HG03342 (cell line): ENCODE data around the gene RIPOR2.
A peak's percentile ranks its signal among the peaks of the same experiment; 100 is the strongest.
"Not testable (repeated sequence)": the region's sequence is repeated elsewhere in the genome, so short reads cannot be mapped to it uniquely, and the experiment has no call there.

ENCODE experiments used
- ATAC-seq: cut with Tn5 transposase; IDR thresholded peaks from one replicate; pipeline ENCODE4 v1.9.1; 2021; ENCODE audit warnings: mild to moderate bottlenecking, moderate library complexity; ENCODE audit not compliant: unreplicated experiment

RIPOR2 gene

DNA sequence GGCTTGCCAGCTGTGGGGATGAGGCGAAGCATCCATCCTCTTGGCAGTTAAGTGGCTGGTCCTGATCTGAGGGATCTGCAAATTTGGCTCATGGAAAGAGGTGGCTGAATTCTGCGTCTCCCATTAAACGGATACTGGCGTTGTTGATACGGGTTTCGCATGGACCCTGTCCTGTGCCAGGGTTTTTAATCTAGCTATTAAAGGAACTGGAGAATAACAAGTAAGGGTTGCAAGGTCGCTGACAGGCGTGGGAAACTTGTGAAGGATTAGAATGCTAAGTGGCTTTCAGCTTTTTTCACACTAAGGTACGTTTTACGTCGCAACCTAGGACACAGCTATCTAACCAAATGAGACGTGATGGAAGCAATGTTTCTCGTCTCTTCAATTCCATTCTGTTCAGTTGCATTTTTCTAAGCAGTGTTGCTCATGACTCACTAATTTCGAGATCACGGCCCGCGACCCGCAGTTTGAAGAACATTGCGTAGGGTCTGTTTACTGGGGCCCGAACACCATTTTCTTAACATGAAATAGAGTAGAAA is 160.2 kb downstream of the RIPOR2 start:
- peak; percentile 2 for ATAC-seq

DNA sequence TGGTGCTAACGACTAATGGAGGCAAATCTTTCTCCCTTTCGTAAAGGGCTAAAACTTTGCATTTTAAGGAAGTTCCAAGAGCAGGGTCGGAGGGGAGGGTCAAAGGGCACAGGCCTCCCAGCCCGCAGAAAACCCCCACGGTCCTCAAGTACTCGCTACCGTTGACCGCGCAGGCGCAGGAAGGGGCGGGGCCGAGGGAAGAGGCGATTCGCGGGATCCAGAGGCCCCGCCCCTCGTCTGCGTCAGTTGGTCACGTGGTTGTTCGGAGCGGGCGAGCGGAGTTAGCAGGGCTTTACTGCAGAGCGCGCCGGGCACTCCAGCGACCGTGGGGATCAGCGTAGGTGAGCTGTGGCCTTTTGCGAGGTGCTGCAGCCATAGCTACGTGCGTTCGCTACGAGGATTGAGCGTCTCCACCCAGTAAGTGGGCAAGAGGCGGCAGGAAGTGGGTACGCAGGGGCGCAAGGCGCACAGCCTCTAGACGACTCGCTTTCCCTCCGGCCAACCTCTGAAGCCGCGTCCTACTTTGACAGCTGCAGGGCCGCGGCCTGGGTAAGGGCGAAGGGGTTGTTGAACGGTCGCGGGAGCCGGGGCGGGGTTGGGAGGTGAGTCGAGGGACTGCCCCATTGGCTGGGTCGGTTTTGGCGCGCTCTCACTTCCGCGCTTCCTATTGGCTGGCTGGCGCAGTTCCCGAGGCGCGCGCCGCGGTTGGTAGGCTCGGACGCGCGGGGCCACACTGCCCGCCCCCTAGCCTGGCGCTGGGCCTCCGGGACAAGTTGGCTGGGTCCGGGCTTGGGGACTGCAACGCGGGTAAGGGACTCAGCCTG is 160.9 kb downstream of the RIPOR2 start, which contains the start of gene GMNN:
Gene GMNN (plus strand): TSS at position 242 of the 824 bp plus-strand sequence. CDS start 2,310 bp downstream, outside the sequence.
- ATAC-seq: peak; percentile 91

DNA sequence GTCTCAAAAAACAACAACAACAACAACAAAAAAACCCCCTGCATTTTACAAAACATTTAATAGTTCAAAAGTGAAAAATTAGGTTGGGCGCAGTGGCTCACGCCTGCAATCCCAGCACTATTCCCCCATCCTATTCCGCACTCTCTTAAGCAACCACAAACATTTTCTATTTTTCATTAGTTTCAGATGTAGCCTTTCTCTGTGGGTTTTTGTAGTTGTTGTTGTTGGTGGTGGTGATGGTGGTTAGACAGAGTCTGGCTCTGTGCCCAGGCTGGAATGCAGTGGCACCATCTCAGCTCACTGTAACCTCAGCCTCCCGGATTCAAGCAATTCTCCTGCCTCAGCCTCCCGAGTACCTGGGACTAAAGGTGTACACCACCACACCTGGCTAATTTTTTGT is 167.4 kb downstream of the RIPOR2 start:
- no peak for ATAC-seq

DNA sequence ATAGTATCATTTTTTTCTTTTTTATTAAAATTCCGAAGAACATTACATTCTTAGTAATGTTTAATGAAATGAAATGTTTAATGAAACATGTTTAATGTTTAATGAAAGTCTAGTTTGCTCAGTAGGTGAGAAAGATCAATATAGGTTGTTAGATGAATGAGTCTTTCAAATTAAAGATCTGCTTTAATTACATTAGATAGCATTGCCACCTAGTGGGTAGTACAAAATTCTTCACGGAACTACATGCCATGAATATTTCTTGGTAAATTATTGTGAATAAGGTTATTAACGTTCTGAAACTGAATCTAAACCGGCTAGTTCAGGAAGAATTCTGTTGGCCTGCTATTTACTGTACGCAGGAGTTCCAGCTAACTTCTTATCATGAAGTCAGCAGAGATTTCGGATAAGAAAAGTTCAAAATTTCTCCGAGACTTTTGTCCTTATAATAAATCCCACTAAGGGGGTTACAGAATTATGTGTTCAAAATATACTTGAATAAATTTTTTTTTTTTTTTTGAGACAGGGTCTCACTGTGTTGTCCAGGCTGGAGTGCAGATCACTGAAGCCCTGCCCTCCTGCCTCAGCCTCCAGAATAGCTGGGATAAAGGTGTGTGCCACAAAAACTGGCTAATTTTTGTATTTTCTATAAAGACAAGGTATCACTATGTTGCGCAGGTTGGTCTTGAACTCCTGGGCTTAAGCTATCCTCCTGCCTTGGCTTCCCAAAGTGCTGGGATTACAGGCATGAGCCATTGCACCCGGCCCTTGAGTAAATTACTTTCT is 168.9 kb downstream of the RIPOR2 start:
- ATAC-seq: peak; percentile 66

DNA sequence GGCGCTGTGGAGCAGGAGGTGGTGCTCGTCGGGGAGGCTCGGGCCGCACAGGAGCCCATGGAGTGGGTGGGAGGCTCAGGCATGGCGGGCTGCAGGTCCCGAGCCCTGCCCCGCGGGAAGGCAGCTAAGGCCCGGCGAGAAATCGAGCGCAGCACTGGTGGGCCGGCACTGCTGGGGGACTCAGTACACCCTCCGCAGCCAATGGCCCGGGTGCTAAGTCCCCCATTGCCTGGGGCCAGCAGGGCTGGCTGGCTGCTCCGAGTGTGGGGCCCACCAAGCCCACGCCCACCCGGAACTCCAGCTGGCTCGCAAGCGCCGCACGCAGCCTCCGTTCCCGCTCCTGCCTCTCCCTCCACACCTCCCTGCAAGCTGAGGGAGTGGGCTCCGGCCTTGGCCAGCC is 169.8 kb downstream of the RIPOR2 start:
- ATAC-seq: not testable (repeated sequence)

DNA sequence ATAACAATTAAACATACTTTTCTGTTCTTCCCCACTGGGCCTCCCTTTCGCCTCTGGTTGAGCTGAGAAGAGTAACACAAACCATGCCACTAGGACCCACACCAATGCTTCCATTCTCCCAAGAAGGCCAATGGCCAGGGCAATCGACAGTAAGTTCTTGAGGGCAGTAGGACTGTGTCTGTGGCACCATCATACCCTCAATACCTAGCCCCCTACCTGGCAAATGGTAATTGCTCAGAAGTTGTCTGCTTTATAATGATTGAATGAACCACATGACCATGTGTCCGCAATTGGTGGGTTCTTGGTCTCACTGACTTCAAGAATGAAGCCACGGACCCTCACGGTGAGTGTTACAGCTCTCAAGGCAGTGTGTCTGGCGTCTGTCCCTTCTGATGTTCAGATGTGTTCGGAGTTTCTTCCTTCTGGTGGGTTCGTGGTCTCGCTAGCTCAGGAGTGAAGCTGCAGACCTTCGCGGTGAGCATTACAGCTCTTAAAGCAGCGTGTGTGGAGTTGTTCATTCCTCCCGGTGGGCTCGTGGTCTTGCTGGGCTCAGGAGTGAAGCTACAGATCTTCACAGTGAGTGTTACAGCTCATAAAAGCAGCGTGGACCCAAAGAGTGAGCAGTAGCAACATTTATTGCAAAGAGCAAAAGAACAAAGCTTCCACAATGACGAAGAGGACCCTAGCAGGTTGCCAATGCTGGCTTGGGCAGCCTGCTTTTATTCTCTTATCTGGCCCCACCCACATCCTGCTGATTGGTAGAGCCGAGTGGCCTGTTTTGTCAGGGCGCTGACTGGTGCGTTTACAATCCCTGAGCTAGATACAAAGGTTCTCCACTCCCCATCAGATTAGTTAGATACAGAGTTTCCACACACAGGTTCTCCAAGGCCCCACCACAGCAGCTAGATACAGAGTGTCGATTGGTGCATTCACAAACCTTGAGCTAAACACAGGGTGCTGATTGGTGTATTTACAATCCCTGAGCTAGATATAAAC is 170.6 kb downstream of the RIPOR2 start:
- ATAC-seq: not testable (repeated sequence)

DNA sequence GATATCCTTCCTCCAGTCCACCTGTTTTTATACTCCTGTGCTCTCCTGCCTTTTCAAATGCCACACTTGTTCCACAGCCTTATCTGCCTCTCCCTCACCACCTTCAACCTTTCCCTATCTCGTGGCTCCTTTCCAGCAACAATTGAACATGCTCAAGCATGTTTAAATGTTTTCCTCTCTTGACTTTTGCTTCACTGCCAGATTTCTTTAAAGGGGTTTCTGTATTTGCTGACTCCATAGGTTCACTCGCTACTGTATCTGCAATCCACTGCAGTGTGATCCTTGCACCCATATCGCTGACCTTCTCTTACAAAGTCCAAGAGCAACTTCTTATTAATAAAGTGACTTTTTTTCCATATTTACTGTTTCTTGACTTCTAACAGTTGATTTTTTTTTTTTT is 172.2 kb downstream of the RIPOR2 start:
- ATAC-seq: no peak

DNA sequence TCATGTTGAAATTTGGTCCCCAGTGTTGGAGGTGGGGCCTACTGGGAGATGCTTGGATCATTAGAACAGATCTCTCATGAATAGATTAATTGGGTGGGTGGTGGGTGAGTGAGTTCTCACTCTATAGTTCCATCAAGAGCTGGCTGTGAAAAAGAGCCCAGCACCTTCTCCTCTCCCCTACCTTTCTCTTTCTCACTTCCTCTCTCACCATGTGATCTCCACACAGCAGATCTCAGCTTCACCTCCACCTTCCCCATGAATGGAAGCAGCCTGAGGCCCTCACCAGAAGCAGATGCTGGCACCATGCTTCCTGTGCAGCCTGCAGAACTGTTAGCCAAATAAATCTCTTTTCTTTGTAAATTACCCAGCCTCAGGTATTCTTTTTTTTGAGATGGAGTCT is 173.9 kb downstream of the RIPOR2 start:
- no peak for ATAC-seq

DNA sequence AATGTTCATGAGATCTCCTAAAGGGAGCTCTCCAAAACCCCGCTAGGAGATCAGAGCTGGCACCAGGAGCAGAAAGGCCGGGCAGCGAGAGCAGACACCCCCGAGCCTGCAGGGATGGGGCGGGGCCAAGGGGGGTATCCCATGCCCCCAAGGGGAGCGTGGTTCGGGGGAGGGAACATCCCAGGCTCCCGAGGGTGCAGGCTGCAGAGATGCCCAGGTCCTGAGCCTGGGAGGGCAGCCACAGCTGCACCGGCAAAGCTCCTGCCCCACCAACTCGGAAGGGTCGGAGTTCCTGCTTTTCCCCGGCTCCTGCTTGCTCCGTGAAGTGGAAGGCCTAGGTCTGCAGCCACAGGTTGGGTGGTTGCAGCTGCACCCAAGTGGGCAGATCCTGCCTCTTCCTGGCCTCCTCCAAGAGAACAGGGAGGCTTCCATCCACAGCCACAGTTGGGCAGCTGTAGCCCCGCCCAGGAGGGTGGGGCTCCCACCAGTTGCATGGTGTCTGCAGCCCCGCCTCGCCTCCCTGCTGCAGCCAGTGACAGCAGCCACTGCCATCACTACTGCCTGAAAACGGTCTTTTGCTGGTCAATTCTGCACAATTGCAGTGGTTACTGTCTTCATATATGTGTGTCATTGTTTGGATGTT is 174.4 kb downstream of the RIPOR2 start:
- ATAC-seq: no peak

DNA sequence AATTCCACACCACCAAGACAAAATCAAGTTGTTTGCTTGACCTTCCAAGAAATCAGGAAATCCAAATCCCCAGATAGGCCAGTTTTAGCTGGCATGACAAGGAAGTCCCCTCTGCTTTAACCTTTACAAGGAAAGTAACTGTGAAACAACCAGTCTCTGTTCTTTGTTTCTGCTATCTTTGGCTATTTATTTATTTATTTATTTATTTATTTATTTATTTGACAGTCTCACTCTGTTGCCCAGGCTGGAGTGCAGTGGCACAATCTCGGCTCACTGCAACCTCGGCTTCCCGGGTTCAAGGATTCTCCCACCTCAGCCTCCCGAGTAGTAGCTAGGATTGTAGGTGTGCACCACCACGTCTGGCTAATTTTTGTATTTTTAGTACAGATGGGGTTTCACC is 175.6 kb downstream of the RIPOR2 start:
- ATAC-seq: no peak

DNA sequence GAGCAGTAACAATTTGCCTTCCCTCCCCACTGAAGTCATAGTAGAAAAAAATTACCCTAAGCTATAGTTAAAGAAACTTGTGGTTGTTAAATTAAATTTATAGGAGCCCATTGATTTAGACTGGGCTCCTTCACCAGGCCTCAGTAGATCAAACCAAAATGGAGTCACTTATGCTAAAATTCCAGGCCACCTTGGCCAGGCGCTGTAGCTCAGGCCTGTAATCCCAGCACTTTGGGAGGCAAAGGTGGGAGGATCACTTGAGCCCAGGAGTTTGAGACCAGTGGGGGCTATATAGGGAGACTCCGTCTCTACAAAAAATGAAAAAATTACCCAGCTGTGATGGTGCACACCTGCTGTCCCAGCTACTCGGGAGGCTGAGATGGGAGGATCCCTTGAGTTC is 176.0 kb downstream of the RIPOR2 start:
- ATAC-seq: no peak

DNA sequence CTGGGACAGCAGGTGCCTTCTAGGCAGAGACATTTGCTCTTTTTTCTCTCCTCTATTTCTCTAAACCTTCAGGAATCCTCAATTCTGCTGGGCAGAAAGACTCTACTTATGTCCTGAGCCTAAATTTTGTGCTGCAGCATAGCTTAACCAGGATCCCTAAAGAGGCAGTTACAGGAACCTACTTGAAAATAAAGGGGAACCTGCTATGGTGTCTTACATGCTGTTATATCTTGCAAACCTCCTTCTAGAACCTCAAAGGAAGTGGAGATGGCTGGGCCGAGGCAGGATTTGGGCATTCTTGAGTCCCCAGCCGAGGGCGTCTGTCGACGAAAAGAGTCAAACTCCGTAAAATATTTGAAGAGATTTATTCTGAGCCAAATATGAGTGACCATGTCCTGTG is 178.1 kb downstream of the RIPOR2 start:
- no peak for ATAC-seq

DNA sequence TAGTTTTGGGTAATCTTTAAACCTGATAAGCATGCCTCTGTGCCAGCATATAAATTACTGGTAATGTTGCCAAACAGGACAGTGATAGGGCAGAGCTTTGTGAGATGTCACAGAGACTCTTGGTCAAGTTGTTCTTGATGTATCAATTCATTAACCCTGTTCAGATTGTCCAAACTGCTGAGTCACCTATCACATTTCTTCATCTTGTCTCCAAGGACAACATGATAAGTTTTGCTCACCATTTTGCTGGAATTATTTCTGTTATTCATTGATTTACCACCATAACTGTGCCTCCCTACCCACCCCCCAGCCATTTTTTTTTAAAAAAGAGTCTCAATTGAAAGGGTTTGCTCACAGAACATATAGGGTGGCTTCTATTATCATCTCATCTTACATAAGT is 180.5 kb downstream of the RIPOR2 start:
- no peak for ATAC-seq

DNA sequence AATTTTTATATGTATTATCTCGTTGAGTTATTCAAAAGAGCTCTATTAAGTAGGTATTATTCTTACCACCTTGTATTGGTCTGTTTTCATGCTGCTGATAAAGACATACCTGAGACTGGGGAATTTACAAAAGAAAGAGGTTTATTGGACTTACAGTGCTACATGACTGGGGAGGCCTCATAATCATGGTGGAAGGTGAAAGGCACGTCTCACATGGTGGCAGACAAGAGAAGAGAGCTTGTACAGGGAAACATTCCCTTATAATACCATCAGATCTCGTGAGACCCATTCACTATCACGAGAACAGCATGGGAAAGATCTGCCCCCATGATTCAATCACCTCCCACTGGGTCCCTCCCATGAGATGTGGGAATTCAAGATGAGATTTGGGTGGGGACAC is 181.4 kb downstream of the RIPOR2 start:
- ATAC-seq: not testable (repeated sequence)
